Stimulated activated effector memory CD8-positive, alpha-beta T cell treated with anti-CD3 and anti-CD28 coated beads, Interleukin-12 subunit alpha, Interleukin-12 subunit beta, amount 100 ng/mL, for 72 hours (primary cell): ENCODE measurements around the gene AUTS2.

Source experiments
- ATAC-seq: fragments of 150-1000 bp; cut with Tn5 transposase; 2 replicates; pipeline ENCODE4 v1.10.0; 2021
- DNase-seq, 2 donors: peaks; one replicate each; pipeline ENCODE4 v3.0.0; 2021 to 2022; ENCODE audit warnings: low spot score in 2 of 2
- H3K27ac Mint-ChIP-seq: one replicate; pipeline ENCODE4 v1.8.0; 2022; ENCODE audit warnings: mild to moderate bottlenecking, mixed read lengths
- H3K36me3 Mint-ChIP-seq: one replicate; pipeline ENCODE4 v1.8.0; 2022; ENCODE audit warnings: mild to moderate bottlenecking, mixed read lengths
- H3K4me1 Mint-ChIP-seq: one replicate; pipeline ENCODE4 v1.8.0; 2022; ENCODE audit warnings: mixed read lengths
- H3K4me3 Mint-ChIP-seq: one replicate; pipeline ENCODE4 v1.8.0; 2022; ENCODE audit warnings: mild to moderate bottlenecking, mixed read lengths
- H3K9me3 Mint-ChIP-seq: one replicate; pipeline ENCODE4 v1.8.0; 2022; ENCODE audit warnings: mixed read lengths

The AUTS2 gene

DNA sequence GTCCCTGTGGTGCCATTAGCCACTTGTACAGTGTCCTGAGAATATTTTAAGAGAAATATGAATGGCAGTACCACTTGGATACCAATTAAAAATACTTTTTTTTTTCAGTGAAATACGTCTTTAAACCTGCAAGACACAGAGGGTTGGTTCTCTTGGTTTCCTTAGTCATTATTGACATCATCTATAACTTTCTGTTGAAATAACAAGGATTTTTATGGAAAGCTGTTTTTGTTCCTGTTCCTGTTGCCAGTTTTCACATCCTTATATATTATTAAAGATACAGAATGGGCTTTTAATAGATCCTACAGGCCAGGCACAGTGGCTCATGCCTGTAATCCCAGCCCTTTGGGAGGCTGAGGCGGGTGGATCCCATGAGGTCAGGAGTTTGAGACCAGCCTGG, 579.9 kb downstream of the AUTS2 start:
- H3K4me1 Mint-ChIP-seq = peaks cover 16% of the 10 kb centered on the region
- H3K27ac Mint-ChIP-seq = peak overlapping the region; percentile 72
- H3K36me3 Mint-ChIP-seq = peaks cover 7% of the 10 kb centered on the region
- ATAC-seq (no peak), DNase-seq (no peak)
- H3K9me3 Mint-ChIP-seq = no peaks in the 10 kb centered on the region
- H3K4me3 Mint-ChIP-seq = peak overlapping the region; percentile 15

DNA sequence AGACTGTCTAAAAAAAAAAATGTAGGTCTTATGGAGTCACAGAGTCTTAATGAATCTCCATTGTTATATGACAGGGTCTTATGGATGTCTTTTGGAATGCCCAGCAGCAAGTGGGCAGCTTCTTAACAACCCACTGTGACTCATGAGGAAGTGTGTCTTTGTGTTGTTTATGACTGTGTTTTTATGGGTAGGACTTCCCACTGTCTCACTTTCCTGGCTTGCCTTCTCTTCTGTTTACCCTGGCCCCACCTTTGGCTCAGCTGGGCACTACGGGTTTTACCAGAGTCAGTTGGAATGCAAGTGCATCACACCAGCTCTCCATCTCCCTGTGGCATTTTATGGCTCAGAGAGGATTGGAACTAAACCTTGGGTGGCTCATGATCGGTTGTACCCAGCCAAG, 580.5 kb downstream of the AUTS2 start:
- Mint-ChIP-seq H3K36me3 (peaks cover 7% of the 10 kb centered on the region), H3K27ac (no peak overlapping the region), H3K4me1 (peaks cover 16% of the 10 kb centered on the region), H3K9me3 (no peaks in the 10 kb centered on the region), H3K4me3 (no peak overlapping the region)
- no peak for DNase-seq
- peak; percentile 31 for ATAC-seq

DNA sequence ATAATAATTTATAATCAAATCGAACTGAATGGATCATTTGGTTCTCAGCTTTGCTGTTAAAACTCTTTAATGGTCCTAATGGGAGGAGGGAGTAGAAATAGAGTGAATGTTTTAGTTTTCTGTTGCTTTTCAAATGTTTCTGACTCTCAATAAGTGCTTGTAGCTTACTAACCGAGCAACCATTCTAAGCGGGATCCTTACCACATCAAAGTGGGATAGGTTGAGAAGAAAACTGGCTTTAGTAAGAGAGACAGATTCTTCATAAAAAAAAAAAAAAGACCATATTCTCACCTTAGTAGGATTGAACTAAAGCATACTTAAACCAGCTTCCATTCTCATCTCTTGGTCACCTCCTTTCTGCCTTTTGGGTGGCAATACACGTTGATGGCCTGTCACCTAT, 584.2 kb downstream of the AUTS2 start:
- Mint-ChIP-seq H3K4me3 (no peak overlapping the region), H3K27ac (no peak overlapping the region), H3K36me3 (peaks cover 5% of the 10 kb centered on the region), H3K9me3 (no peaks in the 10 kb centered on the region), H3K4me1 (peaks cover 14% of the 10 kb centered on the region)
- no peak for DNase-seq
- ATAC-seq = no peak

DNA sequence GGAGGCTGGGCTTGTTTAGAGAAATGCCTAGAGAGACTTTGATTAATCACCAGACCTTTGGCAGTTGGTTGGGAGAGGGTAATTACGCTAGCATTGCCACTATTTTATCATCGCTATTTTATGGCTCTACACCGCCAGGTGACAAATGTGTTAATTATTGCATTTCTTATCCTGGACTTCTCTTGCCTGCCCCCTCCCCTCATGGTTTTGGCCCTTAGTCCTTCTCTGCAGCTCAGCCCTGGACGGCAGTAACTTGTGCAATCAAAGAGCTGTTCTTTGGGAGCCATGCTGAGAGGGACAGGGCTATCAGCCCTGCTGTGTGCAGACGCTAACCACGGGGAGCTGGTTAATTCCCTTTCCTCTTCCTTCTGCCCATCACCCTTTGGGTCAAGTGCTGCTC, 585.0 kb downstream of the AUTS2 start:
- no peak overlapping the region for H3K27ac Mint-ChIP-seq
- H3K4me1 Mint-ChIP-seq = peaks cover 7% of the 10 kb centered on the region
- no peaks in the 10 kb centered on the region for H3K36me3 Mint-ChIP-seq
- DNase-seq (no peak), ATAC-seq (no peak)
- no peaks in the 10 kb centered on the region for H3K9me3 Mint-ChIP-seq
- no peak overlapping the region for H3K4me3 Mint-ChIP-seq

DNA sequence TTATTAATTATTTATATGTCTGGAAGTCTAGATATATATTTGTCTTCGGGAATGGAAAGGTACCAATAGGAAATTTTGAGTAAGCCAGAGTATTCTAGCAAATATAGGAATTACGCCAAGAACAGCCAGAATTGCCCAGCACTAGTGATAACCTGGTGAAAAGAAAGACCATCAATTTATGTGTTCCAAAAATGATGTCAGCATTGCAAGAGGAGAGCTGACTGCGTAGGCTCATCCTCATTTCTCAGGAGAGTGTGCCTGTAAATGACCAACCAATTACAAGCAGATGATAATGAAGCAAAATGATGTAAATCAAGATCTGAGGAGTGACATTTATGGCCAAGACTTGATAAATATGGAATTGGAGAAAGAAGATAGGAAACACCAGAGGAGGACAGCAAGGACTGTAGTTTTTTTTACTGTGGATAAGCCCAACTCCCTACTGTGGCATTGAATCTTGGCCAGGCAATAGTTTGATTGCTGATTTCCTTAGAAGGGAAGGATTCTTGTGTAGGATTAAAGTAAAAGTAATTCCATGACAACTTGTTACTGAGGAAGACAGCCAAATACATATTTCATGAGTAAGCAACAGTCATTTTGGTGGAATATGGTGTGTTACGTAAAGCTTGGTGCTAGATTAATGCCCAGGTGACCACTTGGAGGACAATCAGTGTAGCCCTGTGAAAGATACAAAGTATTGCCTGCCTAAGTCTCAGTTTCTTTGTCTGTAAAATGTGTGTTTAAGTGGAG, 590.8 kb downstream of the AUTS2 start:
- Mint-ChIP-seq H3K4me3 (no peak overlapping the region), H3K27ac (no peak overlapping the region), H3K4me1 (no peaks in the 10 kb centered on the region), H3K9me3 (no peaks in the 10 kb centered on the region), H3K36me3 (no peaks in the 10 kb centered on the region)
- ATAC-seq (no peak), DNase-seq (no peak)

DNA sequence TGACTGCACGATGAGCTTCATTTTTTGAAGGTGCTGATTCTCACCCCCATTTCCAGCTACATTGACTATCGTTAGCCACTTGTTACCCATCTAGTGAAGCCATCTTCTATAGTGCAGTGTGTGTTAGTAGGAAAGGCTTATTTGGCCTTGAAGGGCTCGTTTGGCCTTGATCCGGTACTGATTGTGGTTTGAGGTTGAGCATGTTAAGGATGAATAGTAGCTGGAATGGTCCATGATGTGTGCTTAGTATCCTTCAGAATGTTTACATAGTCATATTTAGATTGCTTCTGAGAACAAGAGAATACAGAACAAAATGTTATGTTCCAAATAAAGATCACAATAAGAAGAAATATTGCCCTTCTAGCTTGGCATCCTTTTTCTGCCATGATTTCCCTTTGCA, 591.5 kb downstream of the AUTS2 start:
- Mint-ChIP-seq H3K4me3 (no peak overlapping the region), H3K27ac (no peak overlapping the region), H3K9me3 (no peaks in the 10 kb centered on the region), H3K36me3 (no peaks in the 10 kb centered on the region), H3K4me1 (no peaks in the 10 kb centered on the region)
- no peak for DNase-seq
- ATAC-seq = no peak

DNA sequence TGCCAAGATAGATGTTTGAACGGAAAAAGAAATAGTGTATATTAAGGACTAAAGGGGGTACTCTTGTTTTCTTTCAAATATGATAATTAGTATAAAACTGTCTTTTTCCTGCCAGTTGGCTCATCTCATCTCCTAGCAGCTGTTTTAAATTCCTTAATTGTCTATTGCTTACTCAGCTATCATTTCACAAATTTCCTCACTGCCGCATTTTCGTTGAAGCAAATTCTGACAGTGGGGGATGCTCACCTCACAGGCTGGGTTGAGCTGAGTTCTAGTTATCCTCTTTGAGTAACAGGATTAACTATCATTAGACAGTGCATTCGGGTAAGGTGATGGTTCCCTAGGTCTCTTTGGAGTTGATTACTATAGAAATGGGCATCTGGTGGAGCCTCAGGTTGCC, 592.0 kb downstream of the AUTS2 start:
- Mint-ChIP-seq H3K9me3 (no peaks in the 10 kb centered on the region), H3K27ac (no peak overlapping the region)
- DNase-seq = no peak

DNA sequence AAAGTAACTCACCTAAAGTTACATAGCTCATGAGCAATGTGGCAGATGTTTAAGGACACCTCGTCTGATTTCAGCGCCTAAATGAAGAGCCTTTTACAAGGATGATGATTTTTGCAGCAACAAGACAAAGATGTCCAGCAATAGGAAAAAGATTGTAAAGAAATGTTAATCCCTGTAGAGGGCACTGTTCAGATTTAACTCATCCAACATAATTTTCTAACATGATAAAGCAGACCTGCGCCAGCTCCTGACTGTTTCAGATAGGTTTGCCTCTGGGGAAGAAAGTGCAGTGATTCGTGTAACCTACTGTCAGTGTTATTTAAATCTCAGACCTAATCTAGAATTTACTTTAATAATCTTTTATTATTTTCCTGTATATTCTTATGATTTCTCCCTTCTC, 595.2 kb downstream of the AUTS2 start:
- no peak overlapping the region for H3K27ac Mint-ChIP-seq
- H3K4me3 Mint-ChIP-seq = no peak overlapping the region
- H3K36me3 Mint-ChIP-seq = no peaks in the 10 kb centered on the region
- ATAC-seq (no peak), DNase-seq (no peak)
- H3K9me3 Mint-ChIP-seq = no peaks in the 10 kb centered on the region
- H3K4me1 Mint-ChIP-seq = no peaks in the 10 kb centered on the region

More for the DNA sequence above, 592.0 kb downstream of the AUTS2 start:
- Mint-ChIP-seq H3K36me3 (no peaks in the 10 kb centered on the region), H3K4me3 (no peak overlapping the region), H3K4me1 (no peaks in the 10 kb centered on the region)
- no peak for ATAC-seq

DNA sequence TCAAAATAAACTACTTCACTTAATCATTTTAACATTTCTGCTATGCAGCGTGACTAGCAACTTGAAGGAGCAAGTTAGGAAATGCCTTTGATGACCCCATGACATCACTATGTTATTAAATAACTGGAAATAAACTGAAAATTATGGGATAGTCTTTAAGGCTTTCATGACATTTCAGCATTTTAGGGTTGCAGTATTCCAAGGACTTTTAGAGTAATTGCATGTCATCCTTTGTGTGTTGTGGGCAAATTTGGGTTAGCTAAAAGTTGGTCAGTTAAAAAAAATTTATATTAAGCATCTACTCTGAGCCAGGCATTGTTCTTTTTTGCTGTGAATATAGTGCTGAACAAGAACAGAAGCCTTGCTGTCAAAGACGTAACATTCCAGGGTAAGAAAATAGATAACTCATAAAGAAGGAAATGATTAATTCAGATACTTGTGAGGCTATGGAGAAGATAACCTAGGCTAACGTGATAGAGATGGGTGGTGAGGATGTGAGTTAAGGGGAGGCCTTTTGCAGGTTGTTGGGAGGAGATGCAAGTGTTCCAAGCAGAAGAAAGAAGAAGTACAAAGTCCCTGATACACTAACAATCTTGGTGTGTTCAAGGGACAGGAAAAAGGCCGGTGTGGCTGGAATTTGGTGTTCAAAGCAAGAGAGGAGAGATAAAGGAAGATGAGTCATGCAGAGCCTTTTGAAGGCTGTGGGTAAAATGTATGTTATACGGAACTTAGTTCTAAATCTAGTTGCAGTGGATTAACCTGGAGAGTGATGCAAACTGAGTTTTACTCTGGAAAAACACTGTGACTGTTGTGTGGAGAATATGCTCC, 610.2 kb downstream of the AUTS2 start:
- Mint-ChIP-seq H3K27ac (no peak overlapping the region), H3K4me1 (no peaks in the 10 kb centered on the region), H3K36me3 (no peaks in the 10 kb centered on the region), H3K4me3 (no peak overlapping the region), H3K9me3 (no peaks in the 10 kb centered on the region)
- peak; percentile 72 for ATAC-seq
- DNase-seq = no peak

DNA sequence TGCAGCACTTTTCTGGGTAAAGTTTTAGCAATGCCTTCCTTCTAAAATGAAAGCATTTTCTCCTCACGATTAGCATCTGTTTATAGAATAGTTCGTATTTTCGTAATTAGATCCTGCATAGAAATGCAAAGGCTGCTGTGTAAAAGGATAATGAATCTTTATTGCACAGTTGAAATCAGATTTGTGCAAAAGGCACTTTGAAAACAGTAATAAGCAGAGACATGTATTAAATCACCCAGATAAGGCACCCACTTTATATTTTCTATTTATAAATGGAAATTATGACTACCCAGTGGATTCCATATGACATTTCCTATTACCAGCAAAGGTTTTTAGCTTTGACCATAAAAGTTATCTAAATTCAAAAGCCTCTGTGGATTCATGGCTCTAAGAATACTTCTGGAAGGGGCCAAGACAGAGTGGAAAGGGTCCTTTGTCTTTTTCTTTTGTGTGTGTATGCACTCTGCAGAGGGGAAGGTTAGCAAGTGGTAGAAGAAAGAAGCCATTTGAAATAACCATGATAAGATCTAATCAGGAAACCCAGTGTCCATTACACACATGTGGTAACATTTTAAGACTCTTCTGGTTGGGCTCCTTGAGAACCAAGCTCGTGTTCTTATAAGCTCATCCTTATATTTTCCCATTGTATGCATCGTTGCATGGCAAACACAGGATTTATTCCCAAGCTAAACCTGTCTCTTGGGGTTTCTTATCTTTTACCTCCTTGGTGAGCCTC, 612.1 kb downstream of the AUTS2 start:
- no peak overlapping the region for H3K27ac Mint-ChIP-seq
- H3K4me1 Mint-ChIP-seq = peaks cover 3% of the 10 kb centered on the region
- H3K4me3 Mint-ChIP-seq = no peak overlapping the region
- DNase-seq (no peak), ATAC-seq (no peak)
- H3K36me3 Mint-ChIP-seq = no peaks in the 10 kb centered on the region
- H3K9me3 Mint-ChIP-seq = no peaks in the 10 kb centered on the region

DNA sequence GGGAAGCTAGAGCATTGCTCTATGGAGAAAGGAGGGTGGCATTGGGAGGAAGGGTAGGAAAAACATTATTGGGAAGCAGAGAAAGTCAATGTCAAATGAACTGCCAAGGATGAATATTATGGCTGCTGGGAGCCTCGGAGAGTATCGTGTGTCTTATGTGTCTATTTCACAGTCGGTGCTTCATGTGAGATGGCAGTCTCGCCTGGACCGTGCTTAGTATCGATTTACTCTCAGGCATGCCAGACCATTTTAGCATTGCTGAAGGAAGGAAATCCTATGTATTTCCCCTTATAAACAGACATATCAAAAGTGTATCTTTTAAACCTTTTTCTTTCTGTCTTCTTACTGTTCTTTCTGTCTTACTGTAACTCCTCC, 612.6 kb downstream of the AUTS2 start:
- no peak for ATAC-seq
- no peak overlapping the region for H3K4me3 Mint-ChIP-seq
- DNase-seq = no peak
- H3K9me3 Mint-ChIP-seq = no peaks in the 10 kb centered on the region
- H3K27ac Mint-ChIP-seq = no peak overlapping the region
- peaks cover 6% of the 10 kb centered on the region for H3K4me1 Mint-ChIP-seq
- no peaks in the 10 kb centered on the region for H3K36me3 Mint-ChIP-seq

DNA sequence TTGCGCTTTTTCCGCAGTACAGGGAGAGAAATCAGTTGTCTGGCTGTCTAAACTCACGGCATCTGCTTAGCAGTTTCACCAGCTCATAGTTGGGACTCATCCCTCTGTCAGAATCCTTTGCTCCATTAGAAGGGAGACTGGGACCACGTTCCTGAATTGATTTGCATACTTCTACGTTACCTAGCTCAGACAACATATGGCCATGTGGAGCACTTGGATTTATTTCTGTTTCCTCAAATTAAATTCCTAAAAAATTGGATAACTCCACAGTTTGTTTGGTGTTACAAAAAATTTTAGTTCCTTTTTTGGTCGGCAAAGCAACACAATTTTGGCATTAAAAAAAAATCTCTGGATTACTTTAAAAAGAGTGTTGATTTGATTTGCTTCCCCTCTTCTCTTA, 614.0 kb downstream of the AUTS2 start:
- no peaks in the 10 kb centered on the region for H3K36me3 Mint-ChIP-seq
- DNase-seq (no peak), ATAC-seq (no peak)
- no peak overlapping the region for H3K4me3 Mint-ChIP-seq
- H3K27ac Mint-ChIP-seq = no peak overlapping the region
- no peaks in the 10 kb centered on the region for H3K9me3 Mint-ChIP-seq
- peaks cover 11% of the 10 kb centered on the region for H3K4me1 Mint-ChIP-seq

DNA sequence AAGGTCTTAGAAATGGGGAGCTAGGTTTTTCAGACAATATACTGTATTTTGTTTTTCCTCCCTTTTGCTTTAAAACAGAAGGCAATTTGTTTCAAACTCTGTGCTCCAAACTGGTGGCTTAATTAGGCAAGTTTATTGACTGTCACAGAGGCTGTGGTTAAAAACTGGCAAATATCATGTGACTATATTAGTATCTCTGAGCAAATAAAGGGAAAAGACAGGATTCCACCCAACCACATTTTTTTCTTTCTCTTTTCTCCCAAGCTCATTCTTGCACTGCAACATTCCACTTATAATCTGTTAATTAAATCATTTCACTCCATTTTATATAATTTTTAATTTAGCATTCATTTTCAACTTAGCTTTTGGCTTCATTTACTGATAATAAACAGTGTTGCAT, 615.8 kb downstream of the AUTS2 start:
- DNase-seq (no peak), ATAC-seq (no peak)
- Mint-ChIP-seq H3K27ac (no peak overlapping the region), H3K4me3 (no peak overlapping the region), H3K9me3 (no peaks in the 10 kb centered on the region), H3K4me1 (peaks cover 11% of the 10 kb centered on the region), H3K36me3 (no peaks in the 10 kb centered on the region)

DNA sequence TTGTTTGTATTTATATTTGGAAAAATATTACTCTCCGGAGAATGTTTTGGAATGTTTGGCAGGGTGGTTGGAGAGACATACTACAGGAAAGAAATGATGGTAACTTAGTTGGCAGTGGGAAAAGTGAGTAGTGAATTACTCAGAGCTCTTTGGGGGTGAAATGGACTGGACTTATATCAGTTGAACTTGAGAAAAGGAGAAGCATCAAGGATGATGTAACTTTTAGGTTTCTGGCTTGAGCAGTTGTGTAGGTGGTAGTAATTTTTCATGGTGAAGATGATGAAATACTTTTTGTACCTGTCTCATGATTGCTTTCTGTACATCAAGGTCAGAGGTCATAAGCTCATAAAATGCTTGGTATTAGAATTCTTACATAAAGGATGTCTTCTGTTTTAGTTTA, 617.2 kb downstream of the AUTS2 start:
- ATAC-seq (no peak), DNase-seq (no peak)
- Mint-ChIP-seq H3K9me3 (no peaks in the 10 kb centered on the region), H3K36me3 (no peaks in the 10 kb centered on the region), H3K27ac (no peak overlapping the region), H3K4me3 (no peak overlapping the region), H3K4me1 (peaks cover 11% of the 10 kb centered on the region)

DNA sequence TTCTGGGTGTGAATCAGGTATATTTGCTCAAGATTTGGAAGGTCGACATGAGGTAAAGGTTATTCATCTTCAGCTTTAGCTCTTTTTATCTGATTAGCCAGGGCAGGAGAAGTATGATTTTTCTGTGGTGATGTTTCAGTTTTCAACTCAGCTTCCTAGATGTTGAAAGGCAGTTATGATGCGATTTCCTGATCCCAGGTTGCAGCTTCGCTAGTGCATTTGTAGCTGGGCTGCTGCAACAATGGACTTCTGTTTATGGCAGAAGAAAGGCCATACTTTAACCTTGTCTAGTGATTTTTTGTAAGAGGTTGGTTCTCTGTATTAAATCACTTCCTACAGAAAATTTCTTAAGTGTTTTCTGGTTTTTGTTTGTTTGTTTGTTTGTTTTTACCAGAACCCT, 619.3 kb downstream of the AUTS2 start:
- Mint-ChIP-seq H3K36me3 (no peaks in the 10 kb centered on the region), H3K4me3 (no peak overlapping the region), H3K27ac (no peak overlapping the region), H3K9me3 (no peaks in the 10 kb centered on the region), H3K4me1 (peaks cover 11% of the 10 kb centered on the region)
- DNase-seq = no peak
- no peak for ATAC-seq

DNA sequence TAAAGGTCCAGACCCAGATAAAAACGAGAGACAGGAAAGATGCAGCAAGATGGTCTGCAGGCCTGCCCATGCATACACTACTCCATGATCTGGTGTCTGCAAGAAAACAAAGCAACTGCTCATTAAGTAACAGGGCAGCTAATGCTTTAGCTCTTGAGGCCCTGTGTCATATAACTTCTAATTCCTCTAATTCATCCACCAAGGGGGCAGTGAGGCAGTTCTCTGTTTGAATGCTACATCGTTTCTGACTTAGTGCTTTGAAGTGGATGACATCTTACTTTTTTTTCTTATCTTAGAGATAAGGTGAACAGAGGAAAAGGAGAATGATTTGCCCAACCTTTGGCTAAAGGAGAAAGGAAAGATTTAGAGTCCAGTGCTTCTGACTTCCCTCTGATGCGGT, 619.7 kb downstream of the AUTS2 start:
- no peaks in the 10 kb centered on the region for H3K36me3 Mint-ChIP-seq

More for the DNA sequence above, 619.7 kb downstream of the AUTS2 start:
- no peak for DNase-seq
- no peak for ATAC-seq
- Mint-ChIP-seq H3K27ac (no peak overlapping the region), H3K9me3 (no peaks in the 10 kb centered on the region), H3K4me1 (peaks cover 11% of the 10 kb centered on the region), H3K4me3 (no peak overlapping the region)
